GM12878 (cell line): Measurements from ENCODE around the gene HRH2. TPM values are rescaled to one million over a fixed set of nuclear protein-coding genes. Genes with fewer than 3 reads are reported as not detected.

Experiments
- ATAC-seq: fragments of 200-7000 bp; cut with Tn5 transposase; 3 replicates; pipeline ENCODE4 v1.9.1; 2020; ENCODE audit warnings: mild to moderate bottlenecking, moderate library complexity
- BruUV-seq: library from RNA; stranded (reverse); fragments of 400-500 nt; replicated peaks from 2 replicates; lab custom pipeline; 2021; lab: Mats Ljungman, UMichigan
- CTCF ChIA-PET: fragments of 300-600 bp; sonication (Branson Sonifier 250); formaldehyde crosslinking; extraction: SDS; loops from one replicate; lab custom pipeline; 2021; ENCODE audit warnings: inconsistent platforms; lab: Yijun Ruan, JAX
- POLR2A ChIA-PET: fragments of 350-600 bp; formaldehyde crosslinking; extraction: SDS; loops from one replicate; lab custom pipeline; 2021; ENCODE audit warnings: inconsistent platforms; lab: Charles Lee
- RAD21 ChIA-PET: fragments of 300-600 bp; sonication (Branson Sonifier 250); formaldehyde crosslinking; loops from one replicate; lab custom pipeline; 2023; ENCODE audit warnings: antibody characterized with exemption; ENCODE audit not compliant: unreplicated experiment; lab: Charles Lee
- SMC1A ChIA-PET: fragments of 300-600 bp; sonication (Branson Sonifier 250); formaldehyde crosslinking; loops from one replicate; lab custom pipeline; 2023; ENCODE audit not compliant: unreplicated experiment, uncharacterized antibody; lab: Charles Lee
- DNase-seq: peaks from one replicate; pipeline ENCODE4 v3.0.0-alpha.2; 2011; ENCODE audit warnings: low read depth, low spot score
- FAIRE-seq: peaks from 3 replicates; lab custom pipeline; 2011; peaks lifted over from hg19 to GRCh38; lab: Jason Lieb, UNC
- H2AFZ ChIP-seq: 2 replicates; pipeline ENCODE4 v1.6.0; 2011; ENCODE audit warnings: low read depth, low read length, control low read depth; ENCODE audit not compliant: control insufficient read depth
- H3K27ac ChIP-seq: 2 replicates; pipeline ENCODE4 v1.5.1; 2011; ENCODE audit warnings: control low read depth; ENCODE audit not compliant: control insufficient read depth, insufficient read depth
- H3K27me3 ChIP-seq, 2 experiments: replicated peaks in 1 of 2; 2 replicates each; pipeline versions ENCODE4 v1.6.0 to v1.6.1; 2011; ENCODE audit warnings: low read length in 1 of 2; ENCODE audit not compliant: control insufficient read depth in 2 of 2, insufficient read depth in 2 of 2
- H3K36me3 ChIP-seq, 2 experiments: 2 replicates each; pipeline ENCODE4 v1.5.1; 2011; ENCODE audit warnings: low read length in 1 of 2; ENCODE audit not compliant: control insufficient read depth in 2 of 2, insufficient read depth in 2 of 2
- H3K4me1 ChIP-seq: 2 replicates; pipeline ENCODE4 v1.6.1; 2011; ENCODE audit warnings: mild to moderate bottlenecking, low read length, moderate library complexity, mixed read lengths; ENCODE audit not compliant: control insufficient read depth, insufficient read depth
- H3K4me2 ChIP-seq: 2 replicates; pipeline ENCODE4 v1.6.0; 2011; ENCODE audit warnings: control low read depth; ENCODE audit not compliant: control insufficient read depth, insufficient read depth
- H3K4me3 ChIP-seq: fragments of 200-600 bp; sonication (generic); 2 replicates; pipeline ENCODE4 v1.5.1; 2016
- H3K79me2 ChIP-seq: 2 replicates; pipeline ENCODE4 v1.6.0; 2011; ENCODE audit warnings: low read length; ENCODE audit not compliant: control insufficient read depth, insufficient read depth
- H3K9ac ChIP-seq: 2 replicates; pipeline ENCODE4 v1.8.0; 2011; ENCODE audit warnings: low read length, control low read depth, mixed read lengths; ENCODE audit not compliant: control insufficient read depth, insufficient read depth
- H3K9me3 ChIP-seq: replicated peaks from 3 replicates; pipeline ENCODE4 v1.5.1; 2011; ENCODE audit warnings: mild to moderate bottlenecking, low read length; ENCODE audit not compliant: control insufficient read depth, insufficient read depth
- H4K20me1 ChIP-seq: 2 replicates; pipeline ENCODE4 v1.6.0; 2011; ENCODE audit not compliant: control insufficient read depth, insufficient read depth
- ATF3 ChIP-seq: IDR thresholded peaks from 2 replicates; pipeline ENCODE4 v1.6.1; 2011; ENCODE audit warnings: low read depth, mild to moderate bottlenecking, low read length, moderate library complexity, borderline replicate concordance; ENCODE audit errors: extremely low read depth
- BACH1 ChIP-seq: fragments of 450-650 bp; IDR thresholded peaks from 2 replicates; pipeline ENCODE4 v1.6.1; 2017; ENCODE audit warnings: mild to moderate bottlenecking, borderline replicate concordance
- BHLHE40 ChIP-seq, 2 experiments: fragments of 450-650 bp in 1 of 2; IDR thresholded peaks; 2 replicates each; pipeline ENCODE4 v1.6.1; 2011 to 2017; ENCODE audit warnings: low read depth in 2 of 2, borderline replicate concordance in 1 of 2, improper control_type of control experiment in 1 of 2, low read length in 1 of 2, mild to moderate bottlenecking in 1 of 2
- CBX3 ChIP-seq: fragments of 200-600 bp; sonication (generic); IDR thresholded peaks from 2 replicates; pipeline ENCODE4 v1.6.1; 2016; ENCODE audit warnings: low read depth, borderline replicate concordance
- E4F1 ChIP-seq: fragments of 450-650 bp; IDR thresholded peaks from 2 replicates; pipeline ENCODE4 v1.6.1; 2018; ENCODE audit warnings: borderline replicate concordance, mild to moderate bottlenecking; ENCODE audit not compliant: partially characterized antibody
- GABPA ChIP-seq: IDR thresholded peaks from 2 replicates; pipeline ENCODE4 v1.6.1; 2014; ENCODE audit warnings: antibody characterized with exemption, low read depth, mild to moderate bottlenecking, inconsistent platforms
- GATAD2B ChIP-seq: fragments of 450-650 bp; conservative IDR thresholded peaks from 2 replicates; pipeline ENCODE4 v1.6.1; 2017; ENCODE audit warnings: low read depth, mild to moderate bottlenecking, moderate library complexity
- HDAC6 ChIP-seq: fragments of 200-600 bp; sonication (generic); IDR thresholded peaks from one replicate; pipeline ENCODE4 v1.8.0; 2017; ENCODE audit warnings: antibody characterized with exemption; ENCODE audit not compliant: unreplicated experiment
- HDGF ChIP-seq: fragments of 450-650 bp; IDR thresholded peaks from 2 replicates; pipeline ENCODE4 v1.6.1; 2016; ENCODE audit warnings: antibody characterized with exemption
- IRF4 ChIP-seq: IDR thresholded peaks from 2 replicates; pipeline ENCODE4 v1.6.1; 2011; ENCODE audit warnings: low read depth, low read length
- JUNB ChIP-seq: IDR thresholded peaks from 2 replicates; pipeline ENCODE4 v1.6.1; 2016; ENCODE audit warnings: antibody characterized with exemption, mild to moderate bottlenecking
- MAX ChIP-seq: IDR thresholded peaks from 2 replicates; pipeline ENCODE4 v1.6.1; 2012; ENCODE audit warnings: low read depth, low read length, improper control_type of control experiment
- MXI1 ChIP-seq: fragments of 150-350 bp; IDR thresholded peaks from 2 replicates; pipeline ENCODE4 v1.6.1; 2011; ENCODE audit warnings: low read depth, mild to moderate bottlenecking, inconsistent platforms, low read length, improper control_type of control experiment
- POLR2AphosphoS2 ChIP-seq: IDR thresholded peaks from 2 replicates; pipeline ENCODE4 v1.6.1; 2011; ENCODE audit warnings: low read depth, mild to moderate bottlenecking, low read length, improper control_type of control experiment, moderate library complexity
- RUNX3 ChIP-seq: IDR thresholded peaks from 2 replicates; pipeline ENCODE4 v1.6.1; 2012; ENCODE audit warnings: low read length, inconsistent platforms
- SIN3A ChIP-seq: IDR thresholded peaks from 2 replicates; pipeline ENCODE4 v1.6.1; 2012; ENCODE audit warnings: low read depth, low read length, improper control_type of control experiment
- STAT1 ChIP-seq: fragments of 450-650 bp; conservative IDR thresholded peaks from 2 replicates; pipeline ENCODE4 v1.6.1; 2014; ENCODE audit warnings: antibody characterized with exemption, mild to moderate bottlenecking
- WGBS: methylation state at CpG from one replicate; pipeline ENCODE4 v1.1.6; 2016; ENCODE audit warnings: low lambda C conversion rate; ENCODE audit not compliant: insufficient replicate concordance, insufficient coverage; ENCODE audit errors: missing lambda C conversion rate; 5-methylcytosine and 5-hydroxymethylcytosine counted together
- in situ Hi-C: fragments of 300-500 bp; cut with MboI; formaldehyde crosslinking; loops from 9 replicates; pipeline ENCODE4 v1.14.3; 2018; ENCODE audit warnings: mixed read lengths
- intact Hi-C: fragments of 100-400 bp; cut with micrococcal nuclease; formaldehyde crosslinking; loops from one replicate; pipeline ENCODE4 v1.14.2; 2022; ENCODE audit not compliant: unreplicated experiment
- polyA plus RNA-seq, 11 experiments: library from polyadenylated mRNA; depleted of rRNA in 4 of 11; unstranded in 6 of 11; stranded (reverse) in 5 of 11; fragments of >200 nt; fragmentation: Nextera tagmentation in 4 of 11; fragmentation: Illumina TruSeq in 1 of 11; extraction: Ambion mirVana in 4 of 11; extraction: Trizol in 1 of 11; gene quantifications; 1 replicate in 1 of 11; 2 replicates in 10 of 11; pipeline versions ENCODE4 v1.2.1 to v1.2.3, GENCODE V29; 2011 to 2016; ENCODE audit warnings: inconsistent platforms in 2 of 11, missing spikeins in 2 of 11, low read depth in 1 of 11
- total RNA-seq, 4 experiments: library from RNA; depleted of rRNA in 3 of 4; stranded (reverse); fragments of >200 nt in 3 of 4; fragmentation: Illumina TruSeq in 1 of 4; extraction: Trizol in 1 of 4; gene quantifications; 2 replicates each; pipeline versions ENCODE4 v1.2.1 to v1.2.3, GENCODE V29; 2013 to 2021

The HRH2 gene
- total and polyA plus RNA-seq, 10 of the 15 experiments (the other 5 are each of a cell fraction or from before 2014, with no cell fraction given) = 0.01 to 0.05 (median 0.03) TPM; not detected in 7

- TF ChIP-seq RUNX3 = no peak
- no peak for TF ChIP-seq ATF3
Observed at GRCh38 chr5:175680463-175680862, 22.6 kb downstream of the HRH2 start (continued).

- POLR2A ChIA-PET = no interaction called here
- intact Hi-C loops (no loop called here), in situ Hi-C loops (no loop called here)
- Histone ChIP-seq H3K4me2 (no peak overlapping the region), H3K9ac (no peak overlapping the region), H3K4me3 (no peak overlapping the region), H3K79me2 (no peaks in the 10 kb centered on the region), H3K27ac (no peak overlapping the region), H3K4me1 (no peaks in the 10 kb centered on the region), H4K20me1 (no peaks in the 10 kb centered on the region), H3K27me3 (no peaks in the 10 kb centered on the region; a peak in 1 of 4 replicates), H3K36me3 (no peaks in the 10 kb centered on the region), H2AFZ (no peak overlapping the region), H3K9me3 (no peaks in the 10 kb centered on the region)
- RAD21 ChIA-PET = no interaction called here
- no peak for FAIRE-seq
- CTCF ChIA-PET = no interaction called here
- SMC1A ChIA-PET = no interaction called here
- no TSS peak for BruUV-seq
- no peak for ATAC-seq
- WGBS = 30% methylated on average over 21 of the region's 21 CpGs
- DNase-seq = no peak
- no peak for TF ChIP-seq GATAD2B
- no peak for TF ChIP-seq BHLHE40 (IDR thresholded peaks at IDR 0.05; ENCODE audit: borderline replicate concordance in 1 of 2, low read depth in 2 of 2, low read length in 1 of 2)
- TF ChIP-seq POLR2AphosphoS2 = no peak
- TF ChIP-seq HDGF = no peak
- TF ChIP-seq SIN3A = no peak
- no peak for TF ChIP-seq MAX
- TF ChIP-seq MXI1 = no peak
- TF ChIP-seq CBX3 = no peak
- no peak for TF ChIP-seq BACH1
- no peak for TF ChIP-seq JUNB
- TF ChIP-seq STAT1 = no peak
- TF ChIP-seq E4F1 = no peak
- TF ChIP-seq HDAC6 = no peak
- TF ChIP-seq GABPA = no peak
- no peak for TF ChIP-seq IRF4
Observed at GRCh38 chr5:175681045-175681967, 23.4 kb downstream of the HRH2 start.
